Measurements from ENCODE around the gene TPO.

Gene TPO

DNA sequence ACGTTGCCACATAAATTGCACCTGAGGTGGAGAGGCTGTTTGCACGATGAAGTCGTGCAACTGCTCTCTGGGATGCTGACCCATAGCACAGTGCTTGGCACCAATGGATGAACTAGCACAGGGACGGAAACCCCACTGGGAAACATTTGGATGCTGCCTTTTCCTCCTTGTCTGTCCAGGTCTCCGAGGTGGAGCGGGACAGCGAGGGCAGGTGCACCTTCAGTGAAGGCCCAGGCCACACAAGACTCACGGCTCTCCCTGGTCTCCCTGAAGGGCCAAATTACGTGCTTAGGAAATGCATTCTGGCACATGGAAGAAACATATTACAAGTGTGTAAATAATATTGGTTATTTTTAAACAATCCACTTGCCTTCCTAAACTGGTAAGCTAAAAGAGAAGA lies 70.3 kb downstream of the TPO start:
- TF ChIP-seq, protein P1, sequence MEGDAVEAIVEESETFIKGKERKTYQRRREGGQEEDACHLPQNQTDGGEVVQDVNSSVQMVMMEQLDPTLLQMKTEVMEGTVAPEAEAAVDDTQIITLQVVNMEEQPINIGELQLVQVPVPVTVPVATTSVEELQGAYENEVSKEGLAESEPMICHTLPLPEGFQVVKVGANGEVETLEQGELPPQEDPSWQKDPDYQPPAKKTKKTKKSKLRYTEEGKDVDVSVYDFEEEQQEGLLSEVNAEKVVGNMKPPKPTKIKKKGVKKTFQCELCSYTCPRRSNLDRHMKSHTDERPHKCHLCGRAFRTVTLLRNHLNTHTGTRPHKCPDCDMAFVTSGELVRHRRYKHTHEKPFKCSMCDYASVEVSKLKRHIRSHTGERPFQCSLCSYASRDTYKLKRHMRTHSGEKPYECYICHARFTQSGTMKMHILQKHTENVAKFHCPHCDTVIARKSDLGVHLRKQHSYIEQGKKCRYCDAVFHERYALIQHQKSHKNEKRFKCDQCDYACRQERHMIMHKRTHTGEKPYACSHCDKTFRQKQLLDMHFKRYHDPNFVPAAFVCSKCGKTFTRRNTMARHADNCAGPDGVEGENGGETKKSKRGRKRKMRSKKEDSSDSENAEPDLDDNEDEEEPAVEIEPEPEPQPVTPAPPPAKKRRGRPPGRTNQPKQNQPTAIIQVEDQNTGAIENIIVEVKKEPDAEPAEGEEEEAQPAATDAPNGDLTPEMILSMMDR (IDR thresholded peaks at IDR 0.05; ENCODE audit: borderline replicate concordance, control extremely low read depth, extremely low read depth, insufficient read depth, missing control alignments): no peak
- no peak for DNase-seq (ENCODE audit: low spot score)
- in situ Hi-C loops (cut with MboI; ENCODE audit: low sequenced_read_pairs, unreplicated experiment): no loop called here

DNA sequence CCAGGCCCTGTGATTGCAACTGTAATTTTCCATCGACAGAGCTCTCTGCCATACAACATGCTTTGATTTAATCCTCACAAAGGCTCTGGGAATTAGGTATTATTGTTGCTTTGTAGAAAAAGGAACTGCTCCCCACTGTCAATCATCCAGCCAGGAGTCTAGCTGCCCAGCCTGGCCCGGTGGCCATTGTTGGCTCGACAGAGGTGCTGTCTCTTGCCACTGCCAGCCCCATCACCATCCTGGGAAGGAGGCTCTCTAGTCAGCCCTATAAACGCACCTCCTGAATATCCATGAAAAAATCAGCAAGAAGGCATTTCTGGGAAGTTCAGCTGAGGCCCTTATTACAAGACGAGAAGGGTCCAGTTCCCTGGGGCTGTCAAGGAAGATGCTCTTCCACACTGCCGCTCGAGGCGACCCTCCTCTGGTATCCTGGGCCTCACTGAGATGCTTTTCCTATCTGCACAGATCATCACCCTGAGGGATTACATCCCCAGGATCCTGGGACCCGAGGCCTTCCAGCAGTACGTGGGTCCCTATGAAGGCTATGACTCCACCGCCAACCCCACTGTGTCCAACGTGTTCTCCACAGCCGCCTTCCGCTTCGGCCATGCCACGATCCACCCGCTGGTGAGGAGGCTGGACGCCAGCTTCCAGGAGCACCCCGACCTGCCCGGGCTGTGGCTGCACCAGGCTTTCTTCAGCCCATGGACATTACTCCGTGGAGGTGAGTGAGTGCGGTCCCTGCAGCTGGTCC lies 71.0 kb downstream of the TPO start:
- no peak for DNase-seq (ENCODE audit: low spot score)
- in situ Hi-C loops (cut with MboI; ENCODE audit: low sequenced_read_pairs, unreplicated experiment): no loop called here
- TF ChIP-seq, protein P1 (IDR thresholded peaks at IDR 0.05; ENCODE audit: borderline replicate concordance, control extremely low read depth, extremely low read depth, insufficient read depth, missing control alignments): no peak

DNA sequence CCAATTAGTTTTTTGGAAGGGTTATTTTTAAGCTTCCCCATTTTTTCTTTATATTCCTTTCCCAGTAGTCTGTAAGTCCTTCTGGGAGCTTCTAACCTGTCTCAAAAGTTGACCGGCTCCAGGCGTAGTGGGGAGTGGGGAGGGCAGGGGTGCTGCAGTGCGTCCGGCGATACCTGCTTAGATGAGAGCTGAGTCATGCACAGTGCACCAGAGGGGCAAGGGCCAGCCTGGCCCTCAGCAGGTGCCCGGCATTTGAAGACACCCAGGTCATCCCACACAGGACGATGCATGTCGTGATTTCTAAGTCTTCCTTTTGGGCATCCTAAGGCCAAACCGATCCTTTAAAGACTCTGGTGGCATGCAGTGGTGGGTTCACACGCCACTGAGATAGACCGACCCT lies 73.4 kb downstream of the TPO start:
- in situ Hi-C loops (cut with MboI; ENCODE audit: low sequenced_read_pairs, unreplicated experiment): no loop called here

DNA sequence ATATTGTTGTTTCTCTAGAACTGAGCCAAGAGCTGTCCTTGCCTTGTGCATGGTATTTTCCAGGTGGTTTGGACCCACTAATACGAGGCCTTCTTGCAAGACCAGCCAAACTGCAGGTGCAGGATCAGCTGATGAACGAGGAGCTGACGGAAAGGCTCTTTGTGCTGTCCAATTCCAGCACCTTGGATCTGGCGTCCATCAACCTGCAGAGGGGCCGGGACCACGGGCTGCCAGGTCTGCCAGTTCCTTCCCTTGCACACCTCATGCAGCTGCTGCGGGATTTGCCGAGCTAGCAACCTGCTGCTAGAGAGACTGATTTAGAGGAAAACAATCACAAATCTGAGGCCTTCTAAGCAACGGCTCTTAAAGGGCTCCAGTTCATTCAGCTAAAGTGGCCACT lies 74.5 kb downstream of the TPO start:
- in situ Hi-C loops (cut with MboI; ENCODE audit: low sequenced_read_pairs, unreplicated experiment): no loop called here
- DNase-seq (ENCODE audit: low spot score): no peak
- TF ChIP-seq, protein P1 (IDR thresholded peaks at IDR 0.05; ENCODE audit: borderline replicate concordance, control extremely low read depth, extremely low read depth, insufficient read depth, missing control alignments): no peak

More for the DNA sequence above, 73.4 kb downstream of the TPO start:
- TF ChIP-seq, protein P1 (IDR thresholded peaks at IDR 0.05; ENCODE audit: borderline replicate concordance, control extremely low read depth, extremely low read depth, insufficient read depth, missing control alignments): no peak
- DNase-seq (ENCODE audit: low spot score): no peak

DNA sequence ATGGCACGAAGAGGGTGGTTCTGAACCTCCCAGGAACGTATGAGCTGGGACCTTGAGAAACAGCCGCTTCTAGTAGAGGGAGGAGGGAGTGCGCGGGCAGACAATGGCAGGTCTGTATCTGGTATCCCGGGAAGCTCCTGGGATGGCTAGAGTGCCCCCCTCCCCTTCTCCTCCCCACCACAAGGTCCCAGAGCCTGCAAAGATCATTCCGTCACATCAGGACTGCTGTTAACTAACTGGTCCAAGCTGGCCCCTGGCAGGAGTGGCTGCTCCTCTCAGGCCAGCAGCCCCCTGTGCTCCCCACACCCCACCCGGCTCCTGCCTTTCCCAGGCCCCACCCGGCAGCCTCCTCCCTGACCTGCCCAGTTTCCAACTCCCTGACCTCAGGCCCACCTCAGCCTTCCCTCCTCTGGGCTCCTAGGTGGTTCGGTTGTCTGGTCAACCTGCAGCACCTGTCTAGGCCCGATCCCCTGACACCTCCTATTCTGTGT lies 75.0 kb downstream of the TPO start:
- no peak for DNase-seq (ENCODE audit: low spot score)
- in situ Hi-C loops (cut with MboI; ENCODE audit: low sequenced_read_pairs, unreplicated experiment): no loop called here
- TF ChIP-seq, protein P1 (IDR thresholded peaks at IDR 0.05; ENCODE audit: borderline replicate concordance, control extremely low read depth, extremely low read depth, insufficient read depth, missing control alignments): no peak

DNA sequence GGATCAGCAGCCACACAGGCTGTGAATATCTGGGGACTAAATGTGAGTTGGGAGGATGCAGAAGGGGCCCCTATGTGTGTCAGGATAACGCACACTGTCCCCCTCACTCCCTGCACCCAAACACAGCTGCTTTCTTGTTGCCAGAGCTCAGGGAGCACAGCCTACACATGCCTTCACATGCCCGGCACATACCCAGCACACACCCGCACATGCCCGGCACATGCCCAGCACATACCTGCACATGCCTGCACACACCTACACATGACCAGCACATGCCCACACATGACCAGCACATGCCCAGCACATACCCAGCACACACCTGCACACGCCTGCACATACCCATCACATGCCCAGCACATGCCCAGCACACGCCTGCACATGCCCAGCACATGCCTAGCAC lies 75.6 kb downstream of the TPO start:
- no peak for DNase-seq (ENCODE audit: low spot score)
- TF ChIP-seq, protein P1 (IDR thresholded peaks at IDR 0.05; ENCODE audit: borderline replicate concordance, control extremely low read depth, extremely low read depth, insufficient read depth, missing control alignments): no peak
- in situ Hi-C loops (cut with MboI; ENCODE audit: low sequenced_read_pairs, unreplicated experiment): no loop called here

All from GM13976 (cell line).